CD8-positive, alpha-beta memory T cell (primary cell): ENCODE results near the gene SUPV3L1. TPM values are rescaled to one million over a fixed set of nuclear protein-coding genes. Genes with fewer than 3 reads are reported as not detected.
A peak's percentile ranks its signal among the peaks of the same experiment; 100 is the strongest.

Experiments used
- CTCF ChIA-PET: fragments of 350-600 bp; sonication (Branson Sonifier 250); formaldehyde crosslinking; loops from one replicate; lab custom pipeline; 2021; ENCODE audit warnings: antibody characterized with exemption; lab: Charles Lee
- POLR2A ChIA-PET: fragments of 350-600 bp; sonication (Branson Sonifier 250); formaldehyde crosslinking; loops from one replicate; lab custom pipeline; 2021; ENCODE audit warnings: antibody characterized with exemption; lab: Charles Lee
- DNase-seq, 5 donors: peaks; one replicate each; pipeline versions ENCODE4 v3.0.0 to v3.0.0-alpha.2; 2020 to 2022; ENCODE audit warnings: mixed read lengths in 1 of 5
- H3K27ac ChIP-seq: one replicate; pipeline ENCODE4 v1.7.0; 2013; ENCODE audit warnings: low read depth, mild to moderate bottlenecking, low read length, moderate library complexity
- H3K27me3 ChIP-seq: 2 replicates; pipeline ENCODE4 v1.7.0; 2013; ENCODE audit warnings: low read length, mild to moderate bottlenecking; ENCODE audit not compliant: insufficient read depth, poor library complexity, severe bottlenecking
- H3K36me3 ChIP-seq: 2 replicates; pipeline ENCODE4 v1.7.0; 2013; ENCODE audit warnings: mild to moderate bottlenecking, low read length, moderate library complexity; ENCODE audit not compliant: insufficient read depth
- H3K4me1 ChIP-seq: 2 replicates; pipeline ENCODE4 v1.7.0; 2013; ENCODE audit warnings: mild to moderate bottlenecking, low read length, moderate library complexity; ENCODE audit not compliant: insufficient read depth
- H3K4me3 ChIP-seq: 2 replicates; pipeline ENCODE4 v1.7.0; 2013; ENCODE audit warnings: mild to moderate bottlenecking, low read length
- H3K9me3 ChIP-seq: 2 replicates; pipeline ENCODE4 v1.7.0; 2013; ENCODE audit warnings: mild to moderate bottlenecking, low read length
- H3K27ac Mint-ChIP-seq, 8 donors: one replicate each; pipeline ENCODE4 v1.8.0; 2020 to 2021; ENCODE audit warnings: mixed read lengths in 8 of 8, mild to moderate bottlenecking in 6 of 8, inconsistent platforms in 3 of 8, moderate library complexity in 3 of 8
- H3K27me3 Mint-ChIP-seq, 2 donors: one replicate each; pipeline ENCODE4 v1.8.0; 2020 to 2021; ENCODE audit warnings: mixed read lengths in 2 of 2, mild to moderate bottlenecking in 1 of 2, moderate library complexity in 1 of 2
- H3K36me3 Mint-ChIP-seq, 3 donors: one replicate each; pipeline ENCODE4 v1.8.0; 2020 to 2021; ENCODE audit warnings: mixed read lengths in 3 of 3, inconsistent platforms in 1 of 3, mild to moderate bottlenecking in 1 of 3
- H3K4me1 Mint-ChIP-seq, 3 donors: one replicate each; pipeline ENCODE4 v1.8.0; 2020 to 2021; ENCODE audit warnings: mixed read lengths in 3 of 3, inconsistent platforms in 1 of 3, mild to moderate bottlenecking in 1 of 3
- H3K4me3 Mint-ChIP-seq, 7 donors: one replicate each; pipeline ENCODE4 v1.8.0; 2020 to 2021; ENCODE audit warnings: mixed read lengths in 7 of 7, mild to moderate bottlenecking in 6 of 7, moderate library complexity in 4 of 7, inconsistent platforms in 2 of 7
- H3K9me3 Mint-ChIP-seq, 5 donors: one replicate each; pipeline ENCODE4 v1.8.0; 2020 to 2022; ENCODE audit warnings: mixed read lengths in 5 of 5, mild to moderate bottlenecking in 3 of 5, moderate library complexity in 2 of 5, inconsistent platforms in 1 of 5
- polyA plus RNA-seq: library from polyadenylated mRNA; unstranded; fragments of 300-500 nt; fragmentation: Illumina TruSeq; gene quantifications from one replicate; pipeline ENCODE4 v1.2.3, GENCODE V29; 2021
- total RNA-seq, 2 experiments: library from RNA; stranded (reverse); gene quantifications; one replicate each; pipeline ENCODE4 v1.2.3, GENCODE V29; 2021

SUPV3L1 gene
- total and polyA plus RNA-seq, 3 experiments from 2014 or later, result 25.1 to 51.0 (median 50.0) TPM

DNA sequence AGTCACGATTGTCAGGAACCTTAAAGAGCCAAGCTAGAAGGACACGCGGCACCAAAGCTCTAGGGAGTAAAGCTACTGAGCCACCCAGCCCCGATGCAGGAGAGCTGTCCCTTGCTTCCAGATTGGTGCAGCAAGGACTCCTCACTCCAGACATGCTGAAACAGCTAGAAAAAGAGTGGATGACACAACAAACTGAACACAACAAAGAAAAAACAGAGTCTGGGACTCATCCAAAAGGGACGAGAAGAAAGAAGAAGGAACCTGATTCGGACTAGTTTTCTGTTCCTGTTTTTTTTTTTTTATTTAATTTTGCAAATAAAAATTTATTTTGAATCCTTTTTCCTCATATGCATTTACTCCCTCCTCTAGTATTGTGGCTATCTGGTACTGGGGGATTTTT is 28.7 kb downstream of the SUPV3L1 start:
- Mint-ChIP-seq H3K27ac (peak overlapping the region in 4 of 8 donors; percentile 27 to 62 (median 46)), H3K4me3 (no peak overlapping the region), H3K9me3 (no peaks in the 10 kb centered on the region), H3K4me1 (peaks cover 24 to 27% (median 27%) of the 10 kb centered on the region in 3 donors), H3K36me3 (peaks cover 26 to 49% (median 30%) of the 10 kb centered on the region in 3 donors), H3K27me3 (no peaks in the 10 kb centered on the region)
- Histone ChIP-seq H3K4me3 (no peak overlapping the region), H3K9me3 (no peaks in the 10 kb centered on the region), H3K27ac (no peak overlapping the region), H3K36me3 (peaks cover 24% of the 10 kb centered on the region), H3K4me1 (peaks cover 12% of the 10 kb centered on the region), H3K27me3 (no peaks in the 10 kb centered on the region)
- DNase-seq, result no peak
- POLR2A ChIA-PET, result no interaction called here
- CTCF ChIA-PET, result no interaction called here

DNA sequence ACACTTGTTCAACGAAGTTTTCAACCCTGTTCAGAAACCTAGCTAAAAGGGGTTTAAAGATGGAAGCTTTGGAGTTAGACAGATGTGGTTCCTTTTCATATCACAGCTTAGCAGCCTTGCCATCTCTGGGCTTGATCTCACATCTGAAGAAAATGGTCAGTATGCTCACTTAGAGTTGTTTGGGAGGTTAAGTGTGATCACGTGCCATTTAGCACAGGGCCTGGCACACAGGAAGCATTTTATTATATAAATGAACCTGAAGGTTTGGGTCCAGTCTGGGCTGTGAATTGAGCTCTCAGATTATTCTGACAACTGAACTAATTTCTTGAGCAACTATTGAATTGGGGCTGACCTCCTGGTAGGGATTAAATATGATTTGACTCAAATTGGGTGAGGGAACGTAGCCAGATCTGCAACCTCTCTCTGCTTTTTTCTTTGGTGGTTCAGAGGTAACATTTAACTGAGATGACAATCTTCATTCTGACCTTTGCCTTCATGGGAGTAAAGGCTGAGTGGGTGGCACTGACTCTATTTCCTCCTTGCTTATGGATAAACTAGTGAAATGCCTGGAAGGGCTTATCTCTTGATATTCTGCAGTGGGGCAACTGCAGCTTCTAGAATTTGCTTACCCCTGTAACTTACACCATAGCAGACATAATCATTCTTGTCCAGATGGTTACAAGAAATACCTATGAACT is 29.9 kb downstream of the SUPV3L1 start:
- no peaks in the 10 kb centered on the region for H3K27me3 Mint-ChIP-seq
- peaks cover 0 to 6% (median 0%) of the 10 kb centered on the region in 5 donors for H3K9me3 Mint-ChIP-seq
- no peaks in the 10 kb centered on the region for H3K9me3 ChIP-seq
- no peak for DNase-seq
- no peak overlapping the region for H3K27ac ChIP-seq
- H3K4me1 Mint-ChIP-seq, result peaks cover 24 to 29% (median 27%) of the 10 kb centered on the region in 3 donors
- H3K4me1 ChIP-seq, result peaks cover 13% of the 10 kb centered on the region
- H3K4me3 Mint-ChIP-seq, result no peak overlapping the region
- peak overlapping the region in 3 of 8 donors; percentile 17 to 38 (median 22) for H3K27ac Mint-ChIP-seq
- peaks cover 24% of the 10 kb centered on the region for H3K36me3 ChIP-seq
- CTCF ChIA-PET, result no interaction called here
- POLR2A ChIA-PET, result interaction anchor here (0.6 kb wide), 1 partner anchor 24 kb away, joined by 4 read pairs; no protein-coding TSS in a partner anchor
- no peak overlapping the region for H3K4me3 ChIP-seq
- H3K36me3 Mint-ChIP-seq, result peaks cover 26 to 45% (median 38%) of the 10 kb centered on the region in 3 donors
- no peaks in the 10 kb centered on the region for H3K27me3 ChIP-seq

DNA sequence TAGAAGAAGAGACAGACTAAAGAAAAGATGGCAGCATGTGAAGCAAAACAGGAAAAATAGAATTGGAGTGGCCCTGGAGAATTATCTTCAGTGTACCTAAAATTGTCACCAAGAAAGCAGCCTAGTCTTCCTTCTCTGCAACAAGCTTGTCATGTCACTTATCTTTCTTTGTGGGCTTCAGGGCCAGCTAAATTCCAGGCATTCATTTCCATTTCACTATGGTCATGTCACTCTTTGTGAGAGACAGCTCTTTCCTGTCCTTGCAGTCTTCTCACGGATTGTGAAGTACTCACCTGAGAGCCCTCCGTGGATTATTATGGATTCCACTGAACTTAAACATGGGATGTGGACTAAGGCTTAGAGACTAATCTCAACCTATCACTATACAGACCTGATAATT is 31.1 kb downstream of the SUPV3L1 start:
- Mint-ChIP-seq H3K9me3 (peaks cover 0 to 6% (median 2%) of the 10 kb centered on the region in 5 donors), H3K27me3 (no peaks in the 10 kb centered on the region), H3K27ac (peak overlapping the region in 2 of 8 donors; percentile 12 to 26), H3K4me1 (peaks cover 27 to 32% (median 32%) of the 10 kb centered on the region in 3 donors), H3K4me3 (no peak overlapping the region), H3K36me3 (peaks cover 25 to 39% (median 36%) of the 10 kb centered on the region in 3 donors)
- ChIA-PET CTCF (no interaction called here), POLR2A (no interaction called here)
- H3K27me3 ChIP-seq, result no peaks in the 10 kb centered on the region
- H3K4me1 ChIP-seq, result peaks cover 21% of the 10 kb centered on the region
- no peaks in the 10 kb centered on the region for H3K9me3 ChIP-seq
- no peak for DNase-seq
- H3K4me3 ChIP-seq, result no peak overlapping the region
- H3K36me3 ChIP-seq, result peaks cover 20% of the 10 kb centered on the region
- H3K27ac ChIP-seq, result peak overlapping the region; percentile 8

DNA sequence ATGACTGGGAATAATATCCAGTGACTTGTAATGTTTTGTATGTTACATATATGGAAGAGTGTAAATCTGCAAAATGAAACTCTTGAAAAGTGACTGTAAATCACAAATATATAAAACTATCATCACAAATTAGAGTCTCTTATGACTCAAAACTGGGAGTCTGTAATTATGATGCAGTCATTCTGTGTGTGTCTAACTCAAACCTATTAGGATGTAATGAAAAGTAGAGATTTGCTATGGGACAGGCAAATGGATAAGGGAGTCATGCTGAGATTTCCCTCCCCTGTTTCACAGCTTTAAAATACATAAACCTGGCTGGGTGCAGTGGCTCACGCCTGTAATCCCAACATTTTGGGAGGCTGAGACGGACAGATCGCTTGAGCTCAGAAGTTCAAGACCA is 31.5 kb downstream of the SUPV3L1 start:
- Mint-ChIP-seq H3K27me3 (no peaks in the 10 kb centered on the region), H3K4me3 (no peak overlapping the region), H3K4me1 (peaks cover 23 to 32% (median 27%) of the 10 kb centered on the region in 3 donors), H3K27ac (peak overlapping the region in 2 of 8 donors; percentile 2 to 10), H3K9me3 (peaks cover 0 to 6% (median 2%) of the 10 kb centered on the region in 5 donors), H3K36me3 (peaks cover 20 to 34% (median 32%) of the 10 kb centered on the region in 3 donors)
- H3K9me3 ChIP-seq, result no peaks in the 10 kb centered on the region
- CTCF ChIA-PET, result interaction anchor here (0.8 to 1.0 kb wide), 3 partner anchors 8 to 85 kb away, joined by 3 read pairs; no protein-coding TSS in a partner anchor
- peaks cover 24% of the 10 kb centered on the region for H3K4me1 ChIP-seq
- H3K36me3 ChIP-seq, result peaks cover 20% of the 10 kb centered on the region
- no peaks in the 10 kb centered on the region for H3K27me3 ChIP-seq
- no peak for DNase-seq
- H3K27ac ChIP-seq, result no peak overlapping the region
- POLR2A ChIA-PET, result interaction anchor here (0.6 kb wide), 1 partner anchor 31 kb away, joined by 3 read pairs; no protein-coding TSS in a partner anchor
- H3K4me3 ChIP-seq, result no peak overlapping the region

DNA sequence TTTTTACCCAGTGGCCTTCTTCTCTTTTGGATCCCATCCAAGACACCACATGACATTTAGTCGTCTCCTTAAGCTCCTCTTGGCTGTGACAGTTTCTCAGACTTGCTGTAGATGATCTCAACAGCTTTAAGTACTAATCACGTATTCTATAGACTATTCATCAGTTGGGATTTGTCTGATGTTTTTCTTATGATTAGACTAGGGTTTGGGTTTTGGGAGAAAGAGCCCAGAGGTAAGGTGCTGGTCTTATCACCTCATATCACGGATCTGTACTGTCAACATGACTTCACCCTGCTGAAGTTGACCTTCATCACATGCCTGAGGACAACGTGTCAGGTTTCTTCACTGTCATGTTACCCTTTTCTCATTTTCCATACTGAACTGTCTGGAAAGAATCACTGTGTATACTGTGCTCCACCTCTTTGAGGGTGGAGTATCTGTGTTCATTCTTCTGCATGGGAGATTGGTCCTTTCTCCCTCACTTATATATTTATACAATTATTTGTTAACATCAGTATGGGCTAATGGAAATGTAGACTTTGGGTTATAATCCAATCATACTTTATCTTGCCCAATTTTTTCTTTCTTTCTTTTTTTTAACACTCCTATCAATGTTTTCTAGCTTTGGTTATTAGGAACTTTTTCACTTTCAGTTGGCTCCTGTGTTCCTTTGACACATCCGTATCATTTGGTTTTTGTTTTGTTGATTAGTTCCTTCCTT is 33.7 kb downstream of the SUPV3L1 start:
- Histone ChIP-seq H3K27ac (no peak overlapping the region), H3K9me3 (no peaks in the 10 kb centered on the region), H3K4me1 (peaks cover 24% of the 10 kb centered on the region), H3K4me3 (no peak overlapping the region), H3K36me3 (peaks cover under 1% of the 10 kb centered on the region), H3K27me3 (no peaks in the 10 kb centered on the region)
- no peaks in the 10 kb centered on the region for H3K27me3 Mint-ChIP-seq
- H3K27ac Mint-ChIP-seq, result no peak overlapping the region
- peak overlapping the region in 1 of 7 donors; percentile 43 for H3K4me3 Mint-ChIP-seq
- POLR2A ChIA-PET, result no interaction called here
- CTCF ChIA-PET, result interaction anchor here (0.5 to 1.1 kb wide), 3 partner anchors 9 to 17 kb away, joined by 3 read pairs; no protein-coding TSS in a partner anchor
- peaks cover 0 to 6% (median 2%) of the 10 kb centered on the region in 5 donors for H3K9me3 Mint-ChIP-seq
- DNase-seq, result no peak
- H3K36me3 Mint-ChIP-seq, result peaks cover 6 to 21% (median 11%) of the 10 kb centered on the region in 3 donors
- peaks cover 18 to 36% (median 27%) of the 10 kb centered on the region in 3 donors for H3K4me1 Mint-ChIP-seq

DNA sequence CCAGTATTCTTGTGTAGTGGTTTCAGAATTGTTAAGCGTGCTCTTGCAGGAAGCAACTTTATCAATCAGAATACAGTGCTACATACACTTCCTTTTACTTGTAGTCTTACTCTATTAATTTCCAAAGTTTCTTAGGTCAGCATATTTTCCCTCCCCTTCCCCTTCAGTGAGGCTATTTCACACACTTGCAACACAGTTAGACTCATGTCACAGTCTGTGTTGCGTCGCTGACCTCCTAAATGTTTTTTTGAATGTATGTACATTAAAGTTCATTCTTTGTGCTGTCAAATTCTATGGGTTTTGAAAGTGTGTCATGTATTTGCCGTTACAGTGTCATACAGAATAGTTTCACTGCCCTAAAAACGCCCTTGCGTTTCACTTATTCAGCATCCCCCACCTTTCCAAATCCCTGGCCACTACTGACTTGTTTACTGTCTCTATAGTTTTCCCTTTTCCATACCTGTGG is 34.7 kb downstream of the SUPV3L1 start:
- CTCF ChIA-PET, result interaction anchor here (0.6 to 2.1 kb wide), 5 partner anchors 8 to 105 kb away, joined by 3 to 8 read pairs (median 3); no protein-coding TSS in a partner anchor
- Histone ChIP-seq H3K36me3 (no peaks in the 10 kb centered on the region), H3K4me1 (peaks cover 24% of the 10 kb centered on the region), H3K27me3 (no peaks in the 10 kb centered on the region), H3K27ac (no peak overlapping the region), H3K4me3 (no peak overlapping the region), H3K9me3 (no peaks in the 10 kb centered on the region)
- no peak for DNase-seq
- peak overlapping the region in 2 of 7 donors; percentile 40 to 43 for H3K4me3 Mint-ChIP-seq
- H3K9me3 Mint-ChIP-seq, result peaks cover 0 to 6% (median 2%) of the 10 kb centered on the region in 5 donors
- H3K4me1 Mint-ChIP-seq, result peaks cover 18 to 36% (median 27%) of the 10 kb centered on the region in 3 donors
- H3K36me3 Mint-ChIP-seq, result peaks cover 2 to 14% (median 4%) of the 10 kb centered on the region in 3 donors
- POLR2A ChIA-PET, result interaction anchor here (1.1 kb wide), 1 partner anchor 9 kb away, joined by 4 read pairs; no protein-coding TSS in a partner anchor
- peak overlapping the region in 2 of 8 donors; percentile 63 to 73 for H3K27ac Mint-ChIP-seq
- no peaks in the 10 kb centered on the region for H3K27me3 Mint-ChIP-seq

DNA sequence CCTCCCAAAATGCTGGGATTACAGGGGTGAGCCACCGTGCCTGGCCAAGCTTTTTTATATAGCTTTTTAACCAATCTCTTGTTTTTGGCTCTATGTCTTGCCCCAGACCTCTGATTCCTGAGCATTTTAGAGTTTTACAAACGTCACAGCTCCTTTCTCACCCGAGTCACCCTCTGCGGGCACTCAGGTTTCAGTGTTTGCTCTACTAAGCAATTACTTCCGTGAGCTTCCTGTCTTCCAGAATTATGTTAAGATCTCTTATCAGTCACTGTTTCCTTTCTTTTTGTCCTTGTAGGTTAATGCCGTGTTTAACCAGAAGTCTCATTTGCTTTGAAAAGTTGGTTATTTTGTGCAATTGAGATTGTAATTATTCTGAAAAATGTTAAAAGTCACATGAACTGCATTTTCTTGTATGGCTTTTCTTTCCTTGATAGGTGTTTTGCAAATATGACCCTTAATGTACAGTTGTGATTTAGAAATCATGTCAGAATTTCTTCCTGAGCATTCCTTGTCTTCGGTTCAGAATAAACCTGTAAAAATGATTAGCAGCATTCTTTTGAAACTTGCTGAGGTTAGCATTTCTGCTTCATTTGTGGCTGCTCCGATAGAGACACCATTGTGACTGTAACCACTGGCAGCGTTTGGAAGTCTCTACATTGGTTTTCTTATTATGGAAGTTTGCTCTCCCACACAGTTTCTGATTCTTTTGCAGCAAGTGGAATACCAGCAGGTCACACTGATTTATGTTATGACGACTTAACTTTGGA is 35.6 kb downstream of the SUPV3L1 start:
- POLR2A ChIA-PET, result interaction anchor here (1.1 kb wide), 1 partner anchor 10 kb away, joined by 4 read pairs; no protein-coding TSS in a partner anchor
- peaks cover 0 to 14% (median 0%) of the 10 kb centered on the region in 3 donors for H3K36me3 Mint-ChIP-seq

More for the DNA sequence above, 35.6 kb downstream of the SUPV3L1 start:
- peak overlapping the region in 6 of 7 donors; percentile 41 to 73 (median 57) for H3K4me3 Mint-ChIP-seq
- peak overlapping the region; percentile 5 for H3K27ac ChIP-seq
- CTCF ChIA-PET, result interaction anchor here (0.6 to 2.1 kb wide), 4 partner anchors 9 to 104 kb away, joined by 3 to 8 read pairs (median 4); no protein-coding TSS in a partner anchor
- H3K27ac Mint-ChIP-seq, result peak overlapping the region in 7 of 8 donors; percentile 18 to 87 (median 80)
- peak in 1 of 5 donors; percentile 26 for DNase-seq
- peaks cover 24% of the 10 kb centered on the region for H3K4me1 ChIP-seq
- no peaks in the 10 kb centered on the region for H3K36me3 ChIP-seq
- no peak overlapping the region for H3K4me3 ChIP-seq
- no peaks in the 10 kb centered on the region for H3K27me3 Mint-ChIP-seq
- H3K9me3 Mint-ChIP-seq, result peaks cover 0 to 6% (median 2%) of the 10 kb centered on the region in 5 donors
- no peaks in the 10 kb centered on the region for H3K9me3 ChIP-seq
- no peaks in the 10 kb centered on the region for H3K27me3 ChIP-seq
- H3K4me1 Mint-ChIP-seq, result peaks cover 19 to 38% (median 27%) of the 10 kb centered on the region in 3 donors
